GM12878 (cell line): ENCODE data around the gene FAM217B. TPM values are rescaled to one million over a fixed set of nuclear protein-coding genes. Genes with fewer than 3 reads are reported as not detected.

Experiments used
- ATAC-seq: fragments of 200-7000 bp; cut with Tn5 transposase; 3 replicates; pipeline ENCODE4 v1.9.1; 2020; ENCODE audit warnings: mild to moderate bottlenecking, moderate library complexity
- BruUV-seq: library from RNA; stranded (reverse); fragments of 400-500 nt; replicated peaks from 2 replicates; lab custom pipeline; 2021; lab: Mats Ljungman, UMichigan
- CTCF ChIA-PET: fragments of 300-600 bp; sonication (Branson Sonifier 250); formaldehyde crosslinking; extraction: SDS; loops from one replicate; lab custom pipeline; 2021; ENCODE audit warnings: inconsistent platforms; lab: Yijun Ruan, JAX
- POLR2A ChIA-PET: fragments of 350-600 bp; formaldehyde crosslinking; extraction: SDS; loops from one replicate; lab custom pipeline; 2021; ENCODE audit warnings: inconsistent platforms; lab: Charles Lee
- RAD21 ChIA-PET: fragments of 300-600 bp; sonication (Branson Sonifier 250); formaldehyde crosslinking; loops from one replicate; lab custom pipeline; 2023; ENCODE audit warnings: antibody characterized with exemption; ENCODE audit not compliant: unreplicated experiment; lab: Charles Lee
- SMC1A ChIA-PET: fragments of 300-600 bp; sonication (Branson Sonifier 250); formaldehyde crosslinking; loops from one replicate; lab custom pipeline; 2023; ENCODE audit not compliant: unreplicated experiment, uncharacterized antibody; lab: Charles Lee
- DNase-seq: peaks from one replicate; pipeline ENCODE4 v3.0.0-alpha.2; 2011; ENCODE audit warnings: low read depth, low spot score
- FAIRE-seq: peaks from 3 replicates; lab custom pipeline; 2011; peaks lifted over from hg19 to GRCh38; lab: Jason Lieb, UNC
- H2AFZ ChIP-seq: 2 replicates; pipeline ENCODE4 v1.6.0; 2011; ENCODE audit warnings: low read depth, low read length, control low read depth; ENCODE audit not compliant: control insufficient read depth
- H3K27ac ChIP-seq: 2 replicates; pipeline ENCODE4 v1.5.1; 2011; ENCODE audit warnings: control low read depth; ENCODE audit not compliant: control insufficient read depth, insufficient read depth
- H3K27me3 ChIP-seq, 2 experiments: replicated peaks in 1 of 2; 2 replicates each; pipeline versions ENCODE4 v1.6.0 to v1.6.1; 2011; ENCODE audit warnings: low read length in 1 of 2; ENCODE audit not compliant: control insufficient read depth in 2 of 2, insufficient read depth in 2 of 2
- H3K36me3 ChIP-seq, 2 experiments: 2 replicates each; pipeline ENCODE4 v1.5.1; 2011; ENCODE audit warnings: low read length in 1 of 2; ENCODE audit not compliant: control insufficient read depth in 2 of 2, insufficient read depth in 2 of 2
- H3K4me1 ChIP-seq: 2 replicates; pipeline ENCODE4 v1.6.1; 2011; ENCODE audit warnings: mild to moderate bottlenecking, low read length, moderate library complexity, mixed read lengths; ENCODE audit not compliant: control insufficient read depth, insufficient read depth
- H3K4me2 ChIP-seq: 2 replicates; pipeline ENCODE4 v1.6.0; 2011; ENCODE audit warnings: control low read depth; ENCODE audit not compliant: control insufficient read depth, insufficient read depth
- H3K4me3 ChIP-seq: fragments of 200-600 bp; sonication (generic); 2 replicates; pipeline ENCODE4 v1.5.1; 2016
- H3K79me2 ChIP-seq: 2 replicates; pipeline ENCODE4 v1.6.0; 2011; ENCODE audit warnings: low read length; ENCODE audit not compliant: control insufficient read depth, insufficient read depth
- H3K9ac ChIP-seq: 2 replicates; pipeline ENCODE4 v1.8.0; 2011; ENCODE audit warnings: low read length, control low read depth, mixed read lengths; ENCODE audit not compliant: control insufficient read depth, insufficient read depth
- H3K9me3 ChIP-seq: replicated peaks from 3 replicates; pipeline ENCODE4 v1.5.1; 2011; ENCODE audit warnings: mild to moderate bottlenecking, low read length; ENCODE audit not compliant: control insufficient read depth, insufficient read depth
- H4K20me1 ChIP-seq: 2 replicates; pipeline ENCODE4 v1.6.0; 2011; ENCODE audit not compliant: control insufficient read depth, insufficient read depth
- CHD2 ChIP-seq: IDR thresholded peaks from 2 replicates; pipeline ENCODE4 v1.6.1; 2011; ENCODE audit warnings: low read depth, low read length, improper control_type of control experiment, borderline replicate concordance
- MAX ChIP-seq: IDR thresholded peaks from 2 replicates; pipeline ENCODE4 v1.6.1; 2012; ENCODE audit warnings: low read depth, low read length, improper control_type of control experiment
- MYB ChIP-seq: fragments of 150-350 bp; IDR thresholded peaks from 2 replicates; pipeline ENCODE4 v1.6.1; 2014; ENCODE audit warnings: mild to moderate bottlenecking, low read depth, low read length, borderline replicate concordance
- PAX5 ChIP-seq: IDR thresholded peaks from 2 replicates; pipeline ENCODE4 v1.6.1; 2011; ENCODE audit warnings: low read depth, low read length, borderline replicate concordance
- POLR2A ChIP-seq: IDR thresholded peaks from 2 replicates; pipeline ENCODE4 v1.6.1; 2011; ENCODE audit warnings: low read depth, mild to moderate bottlenecking, low read length
- RELA ChIP-seq: fragments of 450-650 bp; IDR thresholded peaks from 2 replicates; pipeline ENCODE4 v1.8.0; 2014; ENCODE audit warnings: borderline replicate concordance; ENCODE audit not compliant: partially characterized antibody
- ZNF217 ChIP-seq: fragments of 450-650 bp; IDR thresholded peaks from 2 replicates; pipeline ENCODE4 v1.6.1; 2017; ENCODE audit warnings: antibody characterized with exemption, mild to moderate bottlenecking
- ZNF24 ChIP-seq: fragments of 450-650 bp; IDR thresholded peaks from 2 replicates; pipeline ENCODE4 v1.6.1; 2017; ENCODE audit warnings: antibody characterized with exemption, mild to moderate bottlenecking
- WGBS: methylation state at CpG from one replicate; pipeline ENCODE4 v1.1.6; 2016; ENCODE audit warnings: low lambda C conversion rate; ENCODE audit not compliant: insufficient replicate concordance, insufficient coverage; ENCODE audit errors: missing lambda C conversion rate; 5-methylcytosine and 5-hydroxymethylcytosine counted together
- in situ Hi-C: fragments of 300-500 bp; cut with MboI; formaldehyde crosslinking; loops from 9 replicates; pipeline ENCODE4 v1.14.3; 2018; ENCODE audit warnings: mixed read lengths
- intact Hi-C: fragments of 100-400 bp; cut with micrococcal nuclease; formaldehyde crosslinking; loops from one replicate; pipeline ENCODE4 v1.14.2; 2022; ENCODE audit not compliant: unreplicated experiment
- polyA plus RNA-seq, 11 experiments: library from polyadenylated mRNA; depleted of rRNA in 4 of 11; unstranded in 6 of 11; stranded (reverse) in 5 of 11; fragments of >200 nt; fragmentation: Nextera tagmentation in 4 of 11; fragmentation: Illumina TruSeq in 1 of 11; extraction: Ambion mirVana in 4 of 11; extraction: Trizol in 1 of 11; gene quantifications; 1 replicate in 1 of 11; 2 replicates in 10 of 11; pipeline versions ENCODE4 v1.2.1 to v1.2.3, GENCODE V29; 2011 to 2016; ENCODE audit warnings: inconsistent platforms in 2 of 11, missing spikeins in 2 of 11, low read depth in 1 of 11
- total RNA-seq, 4 experiments: library from RNA; depleted of rRNA in 3 of 4; stranded (reverse); fragments of >200 nt in 3 of 4; fragmentation: Illumina TruSeq in 1 of 4; extraction: Trizol in 1 of 4; gene quantifications; 2 replicates each; pipeline versions ENCODE4 v1.2.1 to v1.2.3, GENCODE V29; 2013 to 2021

The FAM217B gene
- total and polyA plus RNA-seq, 10 of the 15 experiments (the other 5 are each of a cell fraction or from before 2014, with no cell fraction given), result 6.3 to 18.3 (median 10.6) TPM

GRCh38 chr20:59903621-59904020, 36.6 kb upstream of the FAM217B start:
- no peak overlapping the region for H3K9ac ChIP-seq
- H3K9me3 ChIP-seq, result no peaks in the 10 kb centered on the region
- ChIA-PET POLR2A (no interaction called here), CTCF (no interaction called here), RAD21 (no interaction called here), SMC1A (interaction anchor here (0.5 kb wide), 1 partner anchor 174 kb away, joined by 3 read pairs; no protein-coding TSS in a partner anchor)
- no peaks in the 10 kb centered on the region for H3K36me3 ChIP-seq
- TF ChIP-seq CHD2 (no peak), ZNF24 (no peak), POLR2A (no peak), MAX (no peak), RELA (no peak), PAX5 (no peak), MYB (no peak)
- no peak for DNase-seq
- no TSS peak for BruUV-seq
- H3K27ac ChIP-seq, result no peak overlapping the region
- intact Hi-C loops, result no loop called here
- ATAC-seq, result no peak
- no peak overlapping the region for H3K4me2 ChIP-seq
- H3K4me3 ChIP-seq, result no peak overlapping the region
- no peaks in the 10 kb centered on the region for H3K27me3 ChIP-seq
- FAIRE-seq, result no peak
- in situ Hi-C loops, result no loop called here
- no peak overlapping the region for H2AFZ ChIP-seq
- WGBS, result 86% methylated on average over 1 of the region's 1 CpG
- no peaks in the 10 kb centered on the region for H3K4me1 ChIP-seq
- H4K20me1 ChIP-seq, result no peaks in the 10 kb centered on the region
- no peaks in the 10 kb centered on the region for H3K79me2 ChIP-seq

DNA sequence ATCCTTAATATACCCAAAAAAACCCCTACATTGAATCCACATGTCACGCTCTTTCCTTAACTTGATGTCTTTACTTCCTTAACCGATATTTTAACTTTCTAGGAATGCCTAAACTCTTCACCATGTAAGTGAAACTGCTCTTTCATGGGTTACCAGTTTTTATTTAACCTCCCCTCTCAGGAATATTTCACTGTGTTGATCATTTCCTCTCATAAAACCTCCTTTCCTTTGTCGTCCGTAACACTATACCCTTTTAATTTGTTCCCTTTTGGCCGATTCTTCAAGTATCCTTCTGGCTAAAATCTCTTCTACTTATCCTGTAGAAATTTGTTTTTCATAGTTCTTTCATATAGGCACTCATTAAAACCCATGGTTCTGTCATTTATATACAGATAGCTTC, 31.3 kb upstream of the FAM217B start:
- ATAC-seq, result no peak
- Histone ChIP-seq H3K4me3 (no peak overlapping the region), H3K9me3 (no peaks in the 10 kb centered on the region; the same call in 2 of the 3 replicates), H3K4me2 (no peak overlapping the region), H4K20me1 (no peaks in the 10 kb centered on the region), H3K4me1 (no peaks in the 10 kb centered on the region), H3K27ac (no peak overlapping the region), H2AFZ (no peak overlapping the region), H3K36me3 (no peaks in the 10 kb centered on the region), H3K27me3 (no peaks in the 10 kb centered on the region), H3K9ac (no peak overlapping the region), H3K79me2 (no peaks in the 10 kb centered on the region)
- ChIA-PET POLR2A (no interaction called here), SMC1A (interaction anchor here (1.0 kb wide), 1 partner anchor 15 kb away, joined by 3 read pairs; no protein-coding TSS in a partner anchor), CTCF (interaction anchor here (1.5 kb wide), 1 partner anchor 14 kb away, joined by 3 read pairs; no protein-coding TSS in a partner anchor), RAD21 (no interaction called here)
- no peak for FAIRE-seq
- 62% methylated on average over 5 of the region's 5 CpGs for WGBS
- no TSS peak for BruUV-seq
- DNase-seq, result no peak
- in situ Hi-C loops (no loop called here), intact Hi-C loops (no loop called here)
- no peak for TF ChIP-seq ZNF217
- TF ChIP-seq, all 136 proteins: peak for 0
